ENCODE data around the gene AKT1S1. TPM values are rescaled to one million over a fixed set of nuclear protein-coding genes. Genes with fewer than 3 reads are reported as not detected.

AKT1S1 gene
- total RNA-seq, 4 donors from 2014 or later, result 2.6 to 26.7 (median 5.9) TPM

DNA sequence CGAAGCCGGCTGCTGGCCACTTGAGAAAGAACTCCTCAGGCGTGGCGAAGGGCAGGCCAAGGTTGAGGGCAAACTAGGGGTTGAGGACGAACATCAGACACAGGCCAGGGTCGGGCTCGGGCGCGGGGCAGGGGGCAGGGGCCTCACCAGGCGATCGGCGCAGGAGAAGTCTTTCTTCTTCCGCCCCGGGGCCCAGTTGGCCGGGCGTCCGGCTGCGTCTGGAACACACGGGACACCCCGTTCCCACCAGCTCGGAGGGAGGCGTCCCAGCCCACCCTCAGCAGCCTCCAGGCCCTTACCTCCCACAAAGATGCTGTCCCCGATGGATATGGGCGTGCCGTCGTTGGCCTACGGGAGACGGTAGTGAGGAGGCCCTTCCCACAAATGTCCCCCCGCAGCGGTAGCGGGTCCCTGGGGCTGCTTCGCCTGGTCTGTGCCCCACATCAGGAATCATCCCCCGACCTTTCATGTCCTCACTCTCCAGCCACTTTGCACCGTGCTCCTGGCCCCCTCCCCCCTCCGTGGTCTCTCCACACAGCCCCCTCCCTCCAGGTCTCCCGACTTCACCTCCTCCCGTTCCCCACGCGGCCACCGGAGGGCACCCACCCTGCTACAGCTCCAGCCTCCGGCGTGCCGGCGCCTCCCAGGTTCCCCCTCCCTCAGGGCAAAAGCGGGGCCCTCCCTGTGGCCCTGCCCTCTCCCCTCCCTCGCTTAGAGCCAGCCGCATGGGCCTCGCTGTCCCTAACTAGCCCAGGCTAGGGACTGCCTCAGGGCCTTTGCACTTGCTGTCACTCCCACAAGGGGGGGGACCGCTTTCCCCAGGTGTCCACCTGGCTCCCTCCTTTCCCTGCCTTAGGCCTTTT is 14.5 kb downstream of the AKT1S1 start:
- intact Hi-C loops (cut with DNase I; ENCODE audit: low total_unique reads), result no loop called here
- Histone ChIP-seq H3K9me3 (no peaks in the 10 kb centered on the region), H3K4me3 (no peak overlapping the region), H3K27me3 (no peaks in the 10 kb centered on the region), H3K36me3 (no peaks in the 10 kb centered on the region), H3K27ac (no peak overlapping the region), H3K4me1 (peaks cover 0 to 16% of the 10 kb centered on the region in 2 donors)
- no peak for TF ChIP-seq POLR2A (IDR thresholded peaks at IDR 0.05)
- TF ChIP-seq, protein P1, sequence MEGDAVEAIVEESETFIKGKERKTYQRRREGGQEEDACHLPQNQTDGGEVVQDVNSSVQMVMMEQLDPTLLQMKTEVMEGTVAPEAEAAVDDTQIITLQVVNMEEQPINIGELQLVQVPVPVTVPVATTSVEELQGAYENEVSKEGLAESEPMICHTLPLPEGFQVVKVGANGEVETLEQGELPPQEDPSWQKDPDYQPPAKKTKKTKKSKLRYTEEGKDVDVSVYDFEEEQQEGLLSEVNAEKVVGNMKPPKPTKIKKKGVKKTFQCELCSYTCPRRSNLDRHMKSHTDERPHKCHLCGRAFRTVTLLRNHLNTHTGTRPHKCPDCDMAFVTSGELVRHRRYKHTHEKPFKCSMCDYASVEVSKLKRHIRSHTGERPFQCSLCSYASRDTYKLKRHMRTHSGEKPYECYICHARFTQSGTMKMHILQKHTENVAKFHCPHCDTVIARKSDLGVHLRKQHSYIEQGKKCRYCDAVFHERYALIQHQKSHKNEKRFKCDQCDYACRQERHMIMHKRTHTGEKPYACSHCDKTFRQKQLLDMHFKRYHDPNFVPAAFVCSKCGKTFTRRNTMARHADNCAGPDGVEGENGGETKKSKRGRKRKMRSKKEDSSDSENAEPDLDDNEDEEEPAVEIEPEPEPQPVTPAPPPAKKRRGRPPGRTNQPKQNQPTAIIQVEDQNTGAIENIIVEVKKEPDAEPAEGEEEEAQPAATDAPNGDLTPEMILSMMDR (IDR thresholded peaks at IDR 0.05), result no peak
- DNase-seq, result peak in 1 of 2 donors; percentile 18

DNA sequence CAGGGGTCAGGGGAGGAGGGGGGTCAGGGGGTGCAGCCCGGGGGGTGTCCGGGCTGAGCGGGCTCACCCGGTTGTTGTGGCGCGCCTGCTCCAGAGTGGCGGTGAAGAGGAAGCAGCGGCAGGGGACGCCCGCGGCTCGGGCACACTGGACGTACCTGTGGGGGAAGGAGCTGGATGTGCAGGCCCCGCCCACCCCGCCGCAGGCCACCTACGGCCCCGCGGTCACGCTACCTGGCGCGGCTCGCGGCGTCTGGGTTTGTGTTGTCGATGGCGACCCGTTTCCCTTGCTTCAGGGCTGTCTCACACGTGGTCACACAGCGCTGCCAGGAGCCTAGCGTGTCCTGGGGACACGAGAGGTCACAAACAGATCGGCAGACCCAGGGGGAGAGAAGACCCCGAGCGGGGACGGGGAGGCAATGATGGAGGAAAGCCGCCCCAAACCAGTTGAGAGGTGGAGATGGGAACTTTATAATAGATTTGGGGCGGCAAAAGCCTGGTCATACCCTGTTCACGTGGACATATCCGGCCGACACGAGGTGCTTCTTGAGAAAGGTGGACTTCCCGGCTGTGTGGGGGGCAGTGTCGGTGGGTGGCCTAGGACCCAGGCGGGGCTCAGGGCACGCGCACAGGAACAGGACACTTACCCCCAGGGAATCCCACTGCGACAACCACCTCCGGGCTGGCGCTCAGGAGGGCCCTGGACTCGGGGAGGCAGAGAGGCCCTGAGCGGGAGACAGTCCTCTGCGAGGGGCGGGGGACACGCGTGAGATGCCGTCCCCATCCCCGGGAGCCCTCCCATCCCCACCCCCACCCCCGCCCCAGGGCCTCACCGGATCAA is 15.4 kb downstream of the AKT1S1 start:
- Histone ChIP-seq H3K9me3 (no peaks in the 10 kb centered on the region), H3K27ac (no peak overlapping the region), H3K27me3 (no peaks in the 10 kb centered on the region), H3K4me1 (peaks cover 0 to 14% of the 10 kb centered on the region in 2 donors), H3K36me3 (no peaks in the 10 kb centered on the region), H3K4me3 (no peak overlapping the region)
- DNase-seq, result peak; percentile 18 to 29
- TF ChIP-seq POLR2A (IDR thresholded peaks at IDR 0.05), result no peak
- TF ChIP-seq, protein P1 (IDR thresholded peaks at IDR 0.05), result no peak
- intact Hi-C loops (cut with DNase I; ENCODE audit: low total_unique reads), result no loop called here

DNA sequence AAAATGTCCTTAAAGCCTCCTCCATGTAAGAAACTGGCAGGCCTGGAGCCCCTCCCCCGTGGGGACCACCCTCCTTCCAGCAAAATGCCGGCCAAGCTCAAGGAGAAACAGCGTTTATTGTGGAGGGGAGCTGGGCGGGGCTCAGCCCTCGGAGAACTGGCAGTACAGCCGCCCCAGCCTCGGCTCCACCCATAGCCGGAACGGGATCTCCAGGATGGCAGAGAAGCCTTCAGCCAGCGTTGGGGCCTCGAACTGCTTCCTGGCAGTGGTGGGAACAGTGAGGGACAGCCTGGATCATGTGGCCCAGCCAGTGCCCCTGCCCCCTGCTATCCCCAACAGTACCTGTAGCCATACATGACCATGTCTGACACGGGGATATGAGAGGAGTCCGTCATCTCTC is 16.0 kb downstream of the AKT1S1 start:
- DNase-seq, result peak; percentile 30 to 32
- H3K9me3 ChIP-seq, result no peaks in the 10 kb centered on the region
- TF ChIP-seq, protein P1 (IDR thresholded peaks at IDR 0.05), result no peak
- TF ChIP-seq POLR2A (IDR thresholded peaks at IDR 0.05), result no peak
- intact Hi-C loops (cut with DNase I; ENCODE audit: low total_unique reads), result no loop called here
- no peak overlapping the region for H3K4me3 ChIP-seq
- H3K36me3 ChIP-seq, result no peaks in the 10 kb centered on the region
- H3K4me1 ChIP-seq, result peaks cover 0 to 8% of the 10 kb centered on the region in 2 donors
- no peak overlapping the region for H3K27ac ChIP-seq
- H3K27me3 ChIP-seq, result no peaks in the 10 kb centered on the region

DNA sequence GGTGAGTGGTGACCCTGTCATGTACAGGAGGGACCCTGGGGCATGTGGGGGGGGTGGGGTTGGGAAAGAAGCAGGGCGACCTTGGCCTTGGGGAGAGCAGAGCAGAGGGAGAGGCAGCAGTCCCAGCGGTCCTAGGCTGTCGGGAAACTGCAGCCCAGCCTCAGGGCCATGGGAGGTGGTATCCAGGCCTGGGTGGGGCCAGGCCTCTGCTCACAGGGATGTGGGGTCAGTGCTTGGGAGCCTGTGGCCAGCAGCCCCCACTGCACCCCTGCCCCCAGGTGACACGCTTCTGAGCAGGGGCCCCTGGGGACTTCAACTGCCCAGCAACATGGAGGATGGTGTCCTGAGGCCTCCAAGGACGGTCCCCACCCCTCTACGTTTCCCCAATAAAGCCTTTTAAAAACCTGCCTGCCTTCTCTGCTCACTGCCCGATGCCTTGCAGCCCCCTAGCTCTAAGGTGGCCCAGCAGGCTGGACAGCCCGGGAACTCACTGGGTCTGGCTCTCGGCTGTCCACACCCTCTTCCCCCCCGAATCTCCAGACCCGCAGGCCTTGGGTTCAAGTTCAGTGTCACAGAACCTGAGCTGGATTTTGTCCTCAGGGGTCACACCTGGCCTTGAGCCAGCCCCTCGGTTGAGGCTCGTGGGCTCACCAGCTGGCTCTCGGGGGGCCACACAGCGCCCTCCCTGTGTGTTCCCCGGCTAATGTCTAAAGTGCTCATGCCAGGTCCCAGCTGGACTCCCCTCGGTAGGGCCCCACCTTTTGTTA is 16.6 kb downstream of the AKT1S1 start:
- Histone ChIP-seq H3K27ac (no peak overlapping the region), H3K9me3 (no peaks in the 10 kb centered on the region), H3K4me3 (no peak overlapping the region), H3K36me3 (no peaks in the 10 kb centered on the region), H3K27me3 (no peaks in the 10 kb centered on the region), H3K4me1 (peaks cover 0 to 7% of the 10 kb centered on the region in 2 donors)
- intact Hi-C loops (cut with DNase I; ENCODE audit: low total_unique reads), result no loop called here
- peak in 1 of 2 donors; percentile 26 for DNase-seq
- TF ChIP-seq POLR2A (IDR thresholded peaks at IDR 0.05), result no peak
- TF ChIP-seq, protein P1 (IDR thresholded peaks at IDR 0.05), result no peak
